Measurements from ENCODE around the gene DUSP8.
"Not testable (repeated sequence)": the region's sequence is repeated elsewhere in the genome, so short reads cannot be mapped to it uniquely, and the experiment has no call there.

Gene DUSP8

GRCh38 chr11:1572197-1573076 lies at the start of gene DUSP8:
Gene DUSP8, minus strand, starts transcription at chr11:1572271. Its CDS starts 6,445 bp downstream, at chr11:1565826.
- peak within 1 kb of the TSS; percentile 52 for H3K27ac ChIP-seq
- DNase-seq (ENCODE audit: low read depth, low spot score) = no peak

GRCh38 chr11:1619449-1619848 lies 47.4 kb upstream of the DUSP8 start:
- no peak overlapping the region for H3K27ac ChIP-seq
- no peak for DNase-seq (ENCODE audit: low read depth, low spot score)

- no peak for DNase-seq (ENCODE audit: low read depth, low spot score)
- no peak overlapping the region for H3K27ac ChIP-seq
These were observed 46.2 kb upstream of the DUSP8 start for GRCh38 chr11:1618231-1618630.

GRCh38 chr11:1608363-1608762 lies 36.3 kb upstream of the DUSP8 start, which contains the start of gene KRTAP5-3:
Gene KRTAP5-3, minus strand, starts transcription at chr11:1608463. Its CDS starts 78 bp downstream, at chr11:1608385.
- DNase-seq (ENCODE audit: low read depth, low spot score) = no peak
- H3K27ac ChIP-seq = no peak within 1 kb of the TSS

GRCh38 chr11:1607901-1608300 lies 35.8 kb upstream of the DUSP8 start:
- not testable (repeated sequence) for H3K27ac ChIP-seq; DNase-seq (ENCODE audit: low read depth, low spot score)

- DNase-seq (ENCODE audit: low read depth, low spot score); H3K27ac ChIP-seq: not testable (repeated sequence)
These were observed 35.2 kb upstream of the DUSP8 start for GRCh38 chr11:1607156-1607845.

GRCh38 chr11:1605923-1606322 lies 33.9 kb upstream of the DUSP8 start:
- not testable (repeated sequence) for H3K27ac ChIP-seq; DNase-seq (ENCODE audit: low read depth, low spot score)

GRCh38 chr11:1604711-1605110 lies 32.6 kb upstream of the DUSP8 start:
- no peak overlapping the region for H3K27ac ChIP-seq
- no peak for DNase-seq (ENCODE audit: low read depth, low spot score)

- no peak for DNase-seq (ENCODE audit: low read depth, low spot score)
- no peak overlapping the region for H3K27ac ChIP-seq
These were observed 32.1 kb upstream of the DUSP8 start for GRCh38 chr11:1604181-1604580.

GRCh38 chr11:1603629-1604028 lies 31.6 kb upstream of the DUSP8 start:
- DNase-seq (ENCODE audit: low read depth, low spot score) = no peak
- no peak overlapping the region for H3K27ac ChIP-seq

- H3K27ac ChIP-seq; DNase-seq (ENCODE audit: low read depth, low spot score): not testable (repeated sequence)
These were observed 29.6 kb upstream of the DUSP8 start for GRCh38 chr11:1601663-1602062.

- DNase-seq (ENCODE audit: low read depth, low spot score) = no peak
- H3K27ac ChIP-seq = no peak overlapping the region
These were observed 28.6 kb upstream of the DUSP8 start for GRCh38 chr11:1600626-1601025.

- DNase-seq (ENCODE audit: low read depth, low spot score) = no peak
- H3K27ac ChIP-seq = no peak overlapping the region
These were observed 26.7 kb upstream of the DUSP8 start for GRCh38 chr11:1598816-1599215.

GRCh38 chr11:1598406-1598805 lies 26.3 kb upstream of the DUSP8 start:
- not testable (repeated sequence) for DNase-seq (ENCODE audit: low read depth, low spot score); H3K27ac ChIP-seq

- no peak for DNase-seq (ENCODE audit: low read depth, low spot score)
- no peak within 1 kb of the TSS for H3K27ac ChIP-seq
These were observed 25.9 kb upstream of the DUSP8 start, which contains the start of gene KRTAP5-2 for GRCh38 chr11:1597994-1598380. Gene KRTAP5-2, minus strand, starts transcription at chr11:1598294. Its CDS starts 44 bp downstream, at chr11:1598250.

- no peak overlapping the region for H3K27ac ChIP-seq
- no peak for DNase-seq (ENCODE audit: low read depth, low spot score)
These were observed 25.4 kb upstream of the DUSP8 start for GRCh38 chr11:1597331-1597993.

GRCh38 chr11:1596576-1597121 lies 24.6 kb upstream of the DUSP8 start:
- H3K27ac ChIP-seq; DNase-seq (ENCODE audit: low read depth, low spot score): not testable (repeated sequence)

- H3K27ac ChIP-seq; DNase-seq (ENCODE audit: low read depth, low spot score): not testable (repeated sequence)
These were observed 24.0 kb upstream of the DUSP8 start for GRCh38 chr11:1595994-1596575.

GRCh38 chr11:1592628-1593027 lies 20.6 kb upstream of the DUSP8 start:
- no peak for DNase-seq (ENCODE audit: low read depth, low spot score)

GRCh38 chr11:1589996-1590395 lies 17.9 kb upstream of the DUSP8 start:
- H3K27ac ChIP-seq = peak overlapping the region; percentile 28
- DNase-seq (ENCODE audit: low read depth, low spot score) = no peak

More at GRCh38 chr11:1592628-1593027, 20.6 kb upstream of the DUSP8 start:
- no peak overlapping the region for H3K27ac ChIP-seq

Measured in epithelial cell of prostate (primary cell).